HEK293 (cell line): ENCODE measurements around the gene AMZ2.

Experiments
- CTCF ChIA-PET: fragments of 350-600 bp; formaldehyde crosslinking; extraction: SDS; loops from one replicate; lab custom pipeline; 2021; ENCODE audit warnings: antibody characterized with exemption; lab: Yijun Ruan, JAX
- POLR2A ChIA-PET: fragments of 300-600 bp; formaldehyde crosslinking; extraction: SDS; loops from one replicate; lab custom pipeline; 2020; ENCODE audit warnings: antibody characterized with exemption, inconsistent platforms; lab: Yijun Ruan, JAX
- H3K27ac ChIP-seq: fragments of 200-500 bp; sonication (Bioruptor generic); 2 replicates; pipeline ENCODE4 v1.5.1; 2014; ENCODE audit warnings: low read depth, low read length, control low read depth, inconsistent platforms; ENCODE audit errors: extremely low read depth
- H3K36me3 ChIP-seq, 2 experiments: fragments of 200-500 bp in 1 of 2; sonication (Bioruptor generic) in 1 of 2; 1 replicate in 1 of 2; 2 replicates in 1 of 2; pipeline ENCODE4 v1.5.1; 2014 to 2017; ENCODE audit warnings: inconsistent platforms in 2 of 2, low read length in 2 of 2; ENCODE audit not compliant: control insufficient read depth in 2 of 2, insufficient read depth in 1 of 2
- H3K4me1 ChIP-seq: fragments of 200-500 bp; sonication (Bioruptor generic); 2 replicates; pipeline ENCODE4 v1.5.1; 2014; ENCODE audit warnings: mild to moderate bottlenecking, low read length, inconsistent platforms; ENCODE audit not compliant: control insufficient read depth, insufficient read depth
- H3K4me3 ChIP-seq: 2 replicates; pipeline ENCODE4 v1.5.1; 2011; ENCODE audit warnings: low read depth, mild to moderate bottlenecking, control low read depth, low read length, moderate library complexity
- H3K9me3 ChIP-seq: fragments of 200-500 bp; sonication (Bioruptor generic); 2 replicates; pipeline ENCODE4 v1.5.1; 2014; ENCODE audit warnings: low read depth, low read length, inconsistent platforms; ENCODE audit not compliant: control insufficient read depth, insufficient read depth
- GLIS1 ChIP-seq: fragments of 450-650 bp; formaldehyde crosslinking; IDR thresholded peaks from 2 replicates; pipeline ENCODE4 v1.5.1; 2016; ENCODE audit warnings: missing biosample characterization, missing genetic modification characterization
- HOXC10 ChIP-seq: sonication (generic); formaldehyde crosslinking; IDR thresholded peaks from 2 replicates; pipeline ENCODE4 v1.8.1; 2023; ENCODE audit warnings: mild to moderate bottlenecking, missing genetic modification reagents
- IKZF3 ChIP-seq: fragments of 450-650 bp; IDR thresholded peaks from 2 replicates; pipeline ENCODE4 v1.5.0; 2018; ENCODE audit warnings: missing biosample characterization, mild to moderate bottlenecking, missing genetic modification characterization, moderate library complexity
- KLF16 ChIP-seq: fragments of 450-650 bp; formaldehyde crosslinking; IDR thresholded peaks from 2 replicates; pipeline ENCODE4 v1.5.1; 2017; ENCODE audit warnings: missing biosample characterization, missing genetic modification characterization
- KLF9 ChIP-seq: fragments of 450-650 bp; formaldehyde crosslinking; IDR thresholded peaks from 2 replicates; pipeline ENCODE4 v1.5.1; 2016; ENCODE audit warnings: missing biosample characterization, missing genetic modification characterization, low read depth
- PRDM1 ChIP-seq: fragments of 450-650 bp; formaldehyde crosslinking; IDR thresholded peaks from 2 replicates; pipeline ENCODE4; 2016; ENCODE audit warnings: missing biosample characterization, missing genetic modification characterization
- SP3 ChIP-seq: fragments of 450-650 bp; formaldehyde crosslinking; IDR thresholded peaks from 2 replicates; pipeline ENCODE4 v1.5.1; 2016; ENCODE audit warnings: missing biosample characterization, missing genetic modification characterization
- SP7 ChIP-seq: fragments of 450-650 bp; formaldehyde crosslinking; IDR thresholded peaks from 2 replicates; pipeline ENCODE4 v1.5.1; 2016; ENCODE audit warnings: missing biosample characterization, missing genetic modification characterization
- ZBTB17 ChIP-seq: fragments of 450-650 bp; formaldehyde crosslinking; IDR thresholded peaks from 2 replicates; pipeline ENCODE4 v1.5.1; 2016; ENCODE audit warnings: missing biosample characterization, missing genetic modification characterization
- ZFP3 ChIP-seq: fragments of 450-650 bp; formaldehyde crosslinking; IDR thresholded peaks from 2 replicates; pipeline ENCODE4 v1.5.1; 2016; ENCODE audit warnings: low read depth, missing biosample characterization, missing genetic modification characterization
- ZNF202 ChIP-seq: fragments of 450-650 bp; formaldehyde crosslinking; IDR thresholded peaks from 2 replicates; pipeline ENCODE4 v1.5.1; 2016; ENCODE audit warnings: missing biosample characterization, missing genetic modification characterization, borderline replicate concordance
- ZNF221 ChIP-seq: fragments of 450-650 bp; formaldehyde crosslinking; IDR thresholded peaks from 2 replicates; pipeline ENCODE4 v1.5.1; 2017; ENCODE audit warnings: missing biosample characterization, missing genetic modification characterization, borderline replicate concordance
- ZNF274 ChIP-seq, 2 experiments: fragments of 200-500 bp in 1 of 2; fragments of 450-650 bp in 1 of 2; sonication (Bioruptor generic) in 1 of 2; formaldehyde crosslinking in 1 of 2; IDR thresholded peaks; 2 replicates each; pipeline versions ENCODE4 v1.5.1 to v1.6.1; 2014 to 2016; ENCODE audit warnings: borderline replicate concordance in 1 of 2, inconsistent platforms in 1 of 2, low read length in 1 of 2, missing biosample characterization in 1 of 2, missing genetic modification characterization in 1 of 2
- ZNF423 ChIP-seq: fragments of 450-650 bp; formaldehyde crosslinking; IDR thresholded peaks from 2 replicates; pipeline ENCODE4 v1.5.1; 2016; ENCODE audit warnings: missing biosample characterization, missing genetic modification characterization
- ZNF558 ChIP-seq: fragments of 450-650 bp; formaldehyde crosslinking; IDR thresholded peaks from 2 replicates; pipeline ENCODE4 v1.5.1; 2016; ENCODE audit warnings: missing biosample characterization, missing genetic modification characterization
- ZNF621 ChIP-seq: fragments of 450-650 bp; formaldehyde crosslinking; IDR thresholded peaks from 2 replicates; pipeline ENCODE4 v1.5.1; 2017; ENCODE audit warnings: missing biosample characterization, missing genetic modification characterization
- ZNF660 ChIP-seq: fragments of 450-650 bp; IDR thresholded peaks from 2 replicates; pipeline ENCODE4 v1.5.1; 2018; ENCODE audit warnings: missing biosample characterization, mild to moderate bottlenecking, missing genetic modification characterization
- ZNF777 ChIP-seq: fragments of 450-650 bp; formaldehyde crosslinking; IDR thresholded peaks from 2 replicates; pipeline ENCODE4 v1.5.1; 2017; ENCODE audit warnings: missing biosample characterization, missing genetic modification characterization, borderline replicate concordance
- ZNF791 ChIP-seq: fragments of 450-650 bp; formaldehyde crosslinking; IDR thresholded peaks from 2 replicates; pipeline ENCODE4 v1.5.1; 2016; ENCODE audit warnings: missing biosample characterization, missing genetic modification characterization
- TF ChIP-seq, protein P1 (sequence below): fragments of 450-650 bp; formaldehyde crosslinking; IDR thresholded peaks from 2 replicates; pipeline ENCODE4 v1.5.1; 2017; ENCODE audit warnings: missing biosample characterization, missing genetic modification characterization
- TF ChIP-seq, protein P2 (sequence below): fragments of 450-650 bp; formaldehyde crosslinking; IDR thresholded peaks from 2 replicates; pipeline ENCODE4 v1.5.1; 2016; ENCODE audit warnings: missing biosample characterization, missing genetic modification characterization
- TF ChIP-seq, protein P3 (sequence below): fragments of 450-650 bp; formaldehyde crosslinking; IDR thresholded peaks from 2 replicates; pipeline ENCODE4 v1.5.1; 2016; ENCODE audit warnings: missing biosample characterization, missing genetic modification characterization
- TF ChIP-seq, protein P4 (sequence below): fragments of 450-650 bp; formaldehyde crosslinking; IDR thresholded peaks from 2 replicates; pipeline ENCODE4 v1.5.1; 2017; ENCODE audit warnings: missing biosample characterization, mild to moderate bottlenecking, missing genetic modification characterization, moderate library complexity
- TF ChIP-seq, protein P5 (sequence below): fragments of 450-650 bp; IDR thresholded peaks from 2 replicates; pipeline ENCODE4 v1.5.1; 2018; ENCODE audit warnings: missing biosample characterization, mild to moderate bottlenecking, missing genetic modification characterization

Gene AMZ2

DNA sequence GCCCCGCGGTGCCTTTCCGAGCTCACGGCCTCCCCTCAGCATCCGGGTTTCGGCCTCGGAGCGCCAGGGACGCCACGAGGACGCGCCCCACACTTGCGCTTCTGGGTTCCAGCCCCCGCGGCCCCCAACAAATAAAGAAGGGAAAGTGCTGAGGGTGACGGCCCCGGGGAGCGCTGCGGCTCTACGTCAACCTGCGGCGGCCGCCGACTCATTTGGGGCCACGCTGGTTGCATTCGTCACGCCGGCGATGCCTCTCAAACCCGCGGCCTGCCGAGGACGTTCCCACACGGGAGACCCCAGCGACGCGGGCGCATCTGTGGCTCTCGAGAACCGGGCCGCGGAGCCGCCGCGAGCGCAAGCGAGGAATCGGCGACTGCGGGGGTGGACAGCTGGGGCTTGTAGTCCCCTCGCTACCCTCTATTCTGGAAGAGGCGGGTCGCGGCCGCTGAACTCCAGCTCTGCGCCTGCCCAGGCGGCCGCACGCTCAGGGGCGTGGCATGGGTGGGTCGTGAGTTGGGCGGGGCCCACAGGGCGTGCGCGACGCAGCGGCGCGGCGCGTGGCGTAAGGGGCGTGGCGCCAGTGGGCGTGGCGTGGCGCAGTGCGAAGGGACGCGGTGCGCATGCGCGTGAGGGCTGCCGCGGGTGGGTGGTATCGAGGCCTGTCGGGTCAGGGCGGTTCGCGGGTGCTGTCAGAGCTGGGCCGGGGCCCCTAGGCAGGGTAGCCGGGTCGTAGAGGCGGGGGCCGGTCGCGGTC lies at the start of gene AMZ2 (continued):
- TF ChIP-seq, protein P1, sequence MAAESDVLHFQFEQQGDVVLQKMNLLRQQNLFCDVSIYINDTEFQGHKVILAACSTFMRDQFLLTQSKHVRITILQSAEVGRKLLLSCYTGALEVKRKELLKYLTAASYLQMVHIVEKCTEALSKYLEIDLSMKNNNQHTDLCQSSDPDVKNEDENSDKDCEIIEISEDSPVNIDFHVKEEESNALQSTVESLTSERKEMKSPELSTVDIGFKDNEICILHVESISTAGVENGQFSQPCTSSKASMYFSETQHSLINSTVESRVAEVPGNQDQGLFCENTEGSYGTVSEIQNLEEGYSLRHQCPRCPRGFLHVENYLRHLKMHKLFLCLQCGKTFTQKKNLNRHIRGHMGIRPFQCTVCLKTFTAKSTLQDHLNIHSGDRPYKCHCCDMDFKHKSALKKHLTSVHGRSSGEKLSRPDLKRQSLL = 0 out of 2 replicates have a peak, but pooled peaks have one; percentile 5
- TF ChIP-seq ZNF621 (tag by site-specific recombination) (no peak), KLF16 (tag by site-specific recombination) (peak; percentile 59), ZNF777 (tag by site-specific recombination) (peak; percentile 27; the same call in 1 of the 2 replicates), KLF9 (tag by site-specific recombination) (peak; percentile 100), GLIS1 (0 out of 2 replicates have a peak, but pooled peaks have one; percentile 4), SP3 (peak; percentile 91), ZBTB17 (peak; percentile 77), SP7 (tag by site-specific recombination) (peak; percentile 49; the same call in 1 of the 2 replicates), ZFP3 (tag by site-specific recombination) (no peak)
- TF ChIP-seq, protein P2, sequence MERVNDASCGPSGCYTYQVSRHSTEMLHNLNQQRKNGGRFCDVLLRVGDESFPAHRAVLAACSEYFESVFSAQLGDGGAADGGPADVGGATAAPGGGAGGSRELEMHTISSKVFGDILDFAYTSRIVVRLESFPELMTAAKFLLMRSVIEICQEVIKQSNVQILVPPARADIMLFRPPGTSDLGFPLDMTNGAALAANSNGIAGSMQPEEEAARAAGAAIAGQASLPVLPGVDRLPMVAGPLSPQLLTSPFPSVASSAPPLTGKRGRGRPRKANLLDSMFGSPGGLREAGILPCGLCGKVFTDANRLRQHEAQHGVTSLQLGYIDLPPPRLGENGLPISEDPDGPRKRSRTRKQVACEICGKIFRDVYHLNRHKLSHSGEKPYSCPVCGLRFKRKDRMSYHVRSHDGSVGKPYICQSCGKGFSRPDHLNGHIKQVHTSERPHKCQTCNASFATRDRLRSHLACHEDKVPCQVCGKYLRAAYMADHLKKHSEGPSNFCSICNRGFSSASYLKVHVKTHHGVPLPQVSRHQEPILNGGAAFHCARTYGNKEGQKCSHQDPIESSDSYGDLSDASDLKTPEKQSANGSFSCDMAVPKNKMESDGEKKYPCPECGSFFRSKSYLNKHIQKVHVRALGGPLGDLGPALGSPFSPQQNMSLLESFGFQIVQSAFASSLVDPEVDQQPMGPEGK (tag by site-specific recombination) = peak; percentile 76
- TF ChIP-seq, all 188 proteins: peak for 47

DNA sequence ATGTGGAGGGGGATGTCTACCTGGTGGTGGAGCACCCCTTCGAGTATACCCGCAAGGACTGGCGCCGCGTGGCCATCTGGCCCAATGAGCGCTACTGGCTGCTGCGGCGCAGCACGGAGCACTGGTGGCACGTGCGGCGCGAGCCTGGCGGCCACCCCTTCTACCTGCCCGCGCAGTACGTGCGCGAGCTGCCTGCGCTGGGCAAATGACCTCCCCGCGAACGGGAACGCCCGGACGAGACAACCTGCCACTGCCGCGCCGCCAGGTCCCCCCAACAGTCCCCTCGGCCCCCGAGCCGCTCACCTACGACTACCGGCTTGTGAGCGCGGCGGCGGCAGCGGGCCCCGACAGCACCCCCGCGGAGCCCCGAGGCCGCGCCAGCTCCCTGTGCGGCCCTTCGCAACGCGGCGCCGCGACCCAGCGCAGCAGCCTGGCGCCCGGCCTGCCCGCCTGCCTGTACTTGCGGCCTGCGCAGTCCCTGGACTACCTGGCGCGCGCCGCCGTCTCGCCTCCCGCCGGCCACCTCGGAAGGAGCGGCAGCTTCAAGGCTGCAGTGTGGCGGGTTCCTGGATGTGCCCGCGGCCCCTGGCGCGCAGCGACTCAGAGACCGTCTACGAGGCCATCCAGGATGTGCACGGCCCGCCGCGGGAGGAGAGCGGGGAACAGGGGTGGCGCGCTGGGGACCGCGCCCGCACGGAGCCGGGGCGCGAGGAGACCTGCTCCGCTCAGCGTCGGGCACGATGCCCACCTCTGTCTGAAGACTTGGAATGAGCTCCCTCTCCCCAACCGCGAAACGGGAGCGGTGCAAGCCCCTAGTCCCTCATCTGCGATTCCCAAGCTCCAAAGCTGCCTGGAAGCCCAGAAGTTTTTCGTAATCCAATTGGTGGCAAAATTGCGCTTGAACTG lies 48.7 kb upstream of the AMZ2 start:
- H3K4me1 ChIP-seq = no peaks in the 10 kb centered on the region
- ChIA-PET POLR2A (interaction anchor here (1.8 kb wide), 1 partner anchor 19 kb away, joined by 4 read pairs; no protein-coding TSS in a partner anchor), CTCF (interaction anchor here (1.1 to 7.8 kb wide), 5 partner anchors 12 to 463 kb away, joined by 4 to 101 read pairs (median 14); no protein-coding TSS in a partner anchor)
- H3K4me3 ChIP-seq = no peak overlapping the region
- no peaks in the 10 kb centered on the region for H3K36me3 ChIP-seq
- no peak overlapping the region for H3K27ac ChIP-seq
- no peaks in the 10 kb centered on the region for H3K9me3 ChIP-seq
- TF ChIP-seq ZNF423 (tag by site-specific recombination) (no peak), ZNF202 (tag by site-specific recombination) (no peak), ZNF558 (tag by site-specific recombination) (no peak), IKZF3 (tag by site-specific recombination) (no peak), ZNF274 (IDR thresholded peaks at IDR 0.05; ENCODE audit: low read length) (no peak), ZNF274 (tag by site-specific recombination; IDR thresholded peaks at IDR 0.05; ENCODE audit: borderline replicate concordance) (no peak), ZNF791 (tag by site-specific recombination) (no peak), HOXC10 (CRISPR knock-in tag) (no peak), ZNF221 (tag by site-specific recombination) (no peak), ZNF777 (tag by site-specific recombination) (no peak), PRDM1 (tag by site-specific recombination) (no peak), ZBTB17 (no peak), ZNF660 (tag by site-specific recombination) (no peak)
- TF ChIP-seq, protein P3, sequence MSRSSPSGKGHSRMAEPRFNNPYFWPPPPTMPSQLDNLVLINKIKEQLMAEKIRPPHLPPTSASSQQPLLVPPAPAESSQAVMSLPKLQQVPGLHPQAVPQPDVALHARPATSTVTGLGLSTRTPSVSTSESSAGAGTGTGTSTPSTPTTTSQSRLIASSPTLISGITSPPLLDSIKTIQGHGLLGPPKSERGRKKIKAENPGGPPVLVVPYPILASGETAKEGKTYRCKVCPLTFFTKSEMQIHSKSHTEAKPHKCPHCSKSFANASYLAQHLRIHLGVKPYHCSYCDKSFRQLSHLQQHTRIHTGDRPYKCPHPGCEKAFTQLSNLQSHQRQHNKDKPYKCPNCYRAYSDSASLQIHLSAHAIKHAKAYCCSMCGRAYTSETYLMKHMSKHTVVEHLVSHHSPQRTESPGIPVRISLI = no peak
- TF ChIP-seq, protein P4, sequence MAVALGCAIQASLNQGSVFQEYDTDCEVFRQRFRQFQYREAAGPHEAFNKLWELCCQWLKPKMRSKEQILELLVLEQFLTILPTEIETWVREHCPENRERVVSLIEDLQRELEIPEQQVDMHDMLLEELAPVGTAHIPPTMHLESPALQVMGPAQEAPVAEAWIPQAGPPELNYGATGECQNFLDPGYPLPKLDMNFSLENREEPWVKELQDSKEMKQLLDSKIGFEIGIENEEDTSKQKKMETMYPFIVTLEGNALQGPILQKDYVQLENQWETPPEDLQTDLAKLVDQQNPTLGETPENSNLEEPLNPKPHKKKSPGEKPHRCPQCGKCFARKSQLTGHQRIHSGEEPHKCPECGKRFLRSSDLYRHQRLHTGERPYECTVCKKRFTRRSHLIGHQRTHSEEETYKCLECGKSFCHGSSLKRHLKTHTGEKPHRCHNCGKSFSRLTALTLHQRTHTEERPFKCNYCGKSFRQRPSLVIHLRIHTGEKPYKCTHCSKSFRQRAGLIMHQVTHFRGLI (tag by site-specific recombination) = no peak
- TF ChIP-seq, protein P5, sequence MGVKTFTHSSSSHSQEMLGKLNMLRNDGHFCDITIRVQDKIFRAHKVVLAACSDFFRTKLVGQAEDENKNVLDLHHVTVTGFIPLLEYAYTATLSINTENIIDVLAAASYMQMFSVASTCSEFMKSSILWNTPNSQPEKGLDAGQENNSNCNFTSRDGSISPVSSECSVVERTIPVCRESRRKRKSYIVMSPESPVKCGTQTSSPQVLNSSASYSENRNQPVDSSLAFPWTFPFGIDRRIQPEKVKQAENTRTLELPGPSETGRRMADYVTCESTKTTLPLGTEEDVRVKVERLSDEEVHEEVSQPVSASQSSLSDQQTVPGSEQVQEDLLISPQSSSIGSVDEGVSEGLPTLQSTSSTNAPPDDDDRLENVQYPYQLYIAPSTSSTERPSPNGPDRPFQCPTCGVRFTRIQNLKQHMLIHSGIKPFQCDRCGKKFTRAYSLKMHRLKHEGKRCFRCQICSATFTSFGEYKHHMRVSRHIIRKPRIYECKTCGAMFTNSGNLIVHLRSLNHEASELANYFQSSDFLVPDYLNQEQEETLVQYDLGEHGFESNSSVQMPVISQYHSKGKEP (tag by site-specific recombination) = no peak
